ENCODE data around the gene KLK1.
A peak's percentile ranks its signal among the peaks of the same experiment; 100 is the strongest.
"Not testable (repeated sequence)": the region's sequence is repeated elsewhere in the genome, so short reads cannot be mapped to it uniquely, and the experiment has no call there.

Gene KLK1

GRCh38 chr19:50814883-50815282, 8.7 kb downstream of the KLK1 start:
- DNase-seq (ENCODE audit: low read depth): no peak

- no peak for DNase-seq (ENCODE audit: low read depth)
These were observed 11.1 kb downstream of the KLK1 start for GRCh38 chr19:50812474-50812873.

- DNase-seq (ENCODE audit: low read depth): not testable (repeated sequence)
These were observed 11.9 kb downstream of the KLK1 start for GRCh38 chr19:50811622-50812238.

- DNase-seq (ENCODE audit: low read depth): no peak
These were observed 14.7 kb downstream of the KLK1 start for GRCh38 chr19:50808856-50809255.

GRCh38 chr19:50804420-50805272, 18.9 kb downstream of the KLK1 start:
- DNase-seq (ENCODE audit: low read depth): peak; percentile 98

- no peak for DNase-seq (ENCODE audit: low read depth)
These were observed 19.8 kb downstream of the KLK1 start for GRCh38 chr19:50803633-50804419.

GRCh38 chr19:50801107-50801506, 22.5 kb downstream of the KLK1 start:
- no peak for DNase-seq (ENCODE audit: low read depth)

GRCh38 chr19:50799547-50799851, 24.1 kb downstream of the KLK1 start:
- DNase-seq (ENCODE audit: low read depth): no peak

GRCh38 chr19:50798659-50799546, 24.7 kb downstream of the KLK1 start:
- DNase-seq (ENCODE audit: low read depth): no peak

GRCh38 chr19:50797781-50798658, 25.6 kb downstream of the KLK1 start:
- DNase-seq (ENCODE audit: low read depth): no peak

GRCh38 chr19:50797429-50797780, 26.2 kb downstream of the KLK1 start:
- DNase-seq (ENCODE audit: low read depth): no peak

GRCh38 chr19:50796634-50797428, 26.8 kb downstream of the KLK1 start:
- no peak for DNase-seq (ENCODE audit: low read depth)

GRCh38 chr19:50796128-50796633, 27.4 kb downstream of the KLK1 start:
- DNase-seq (ENCODE audit: low read depth): no peak

GRCh38 chr19:50795664-50796073, 27.9 kb downstream of the KLK1 start:
- no peak for DNase-seq (ENCODE audit: low read depth)

- no peak for DNase-seq (ENCODE audit: low read depth)
These were observed 28.5 kb downstream of the KLK1 start for GRCh38 chr19:50794876-50795663.

GRCh38 chr19:50794074-50794875, 29.3 kb downstream of the KLK1 start:
- no peak for DNase-seq (ENCODE audit: low read depth)

GRCh38 chr19:50793558-50794065, 30.0 kb downstream of the KLK1 start:
- no peak for DNase-seq (ENCODE audit: low read depth)

Data from GM04504 (cell line).